Measurements from ENCODE around the gene DNAH1. TPM values are rescaled to one million over a fixed set of nuclear protein-coding genes. Genes with fewer than 3 reads are reported as not detected.

Gene DNAH1
- total and polyA plus RNA-seq, 2 of the 13 experiments (the other 11 are each of a cell fraction or from before 2014, with no cell fraction given), result 0.64 to 3.5 TPM

- TF ChIP-seq ZNF570 (CRISPR knock-in tag; IDR thresholded peaks at IDR 0.05; ENCODE audit: borderline replicate concordance), result no peak
- TF ChIP-seq ASH2L (IDR thresholded peaks at IDR 0.05; ENCODE audit: insufficient read length, low read depth, low read length), result no peak
- no peak for TF ChIP-seq AHDC1 (CRISPR knock-in tag; IDR thresholded peaks at IDR 0.05; ENCODE audit: borderline replicate concordance)
- peak; percentile 66; the same call in 1 of the 2 replicates for TF ChIP-seq ZBTB7B (CRISPR knock-in tag; IDR thresholded peaks at IDR 0.05)
- peak; percentile 24; the same call in 1 of the 2 replicates for TF ChIP-seq HDAC2 (CRISPR knock-in tag; IDR thresholded peaks at IDR 0.05)
- no peak for TF ChIP-seq ATF3 (CRISPR knock-in tag; IDR thresholded peaks at IDR 0.05)
- peak; percentile 71 for TF ChIP-seq HNF1B (CRISPR knock-in tag; IDR thresholded peaks at IDR 0.05)
- no peak for TF ChIP-seq SMAD9 (CRISPR knock-in tag; IDR thresholded peaks at IDR 0.05)
- TF ChIP-seq ZNF276 (CRISPR knock-in tag; IDR thresholded peaks at IDR 0.05; ENCODE audit: low read depth), result no peak
- peak; percentile 52; the same call in 1 of the 2 replicates for TF ChIP-seq KAT8 (CRISPR knock-in tag; IDR thresholded peaks at IDR 0.05)
- TF ChIP-seq ZNF225 (CRISPR knock-in tag; IDR thresholded peaks at IDR 0.05), result no peak
- no peak for TF ChIP-seq SOX6 (IDR thresholded peaks at IDR 0.05)
- peak; percentile 69 for TF ChIP-seq SOX6 (CRISPR knock-in tag; IDR thresholded peaks at IDR 0.05)
- peak; percentile 39; the same call in 1 of the 2 replicates for TF ChIP-seq ZNF574 (CRISPR knock-in tag; IDR thresholded peaks at IDR 0.05)
- TF ChIP-seq SOX5 (CRISPR knock-in tag; IDR thresholded peaks at IDR 0.05; ENCODE audit: borderline replicate concordance), result peak; percentile 54; the same call in 1 of the 2 replicates
- peak; percentile 23; the same call in 1 of the 2 replicates for TF ChIP-seq KDM5B (CRISPR knock-in tag; IDR thresholded peaks at IDR 0.05; ENCODE audit: borderline replicate concordance)
Measured at GRCh38 chr3:52446631-52447511, 130.8 kb downstream of the DNAH1 start (continued).
